HG03520 (cell line): ENCODE results near the gene EFNB1.
"Not testable (repeated sequence)": the region's sequence is repeated elsewhere in the genome, so short reads cannot be mapped to it uniquely, and the experiment has no call there.

Source experiments
- ATAC-seq: cut with Tn5 transposase; IDR thresholded peaks from one replicate; pipeline ENCODE4 v1.9.1; 2021; ENCODE audit warnings: mild to moderate bottlenecking, moderate library complexity; ENCODE audit not compliant: unreplicated experiment

EFNB1 gene

DNA sequence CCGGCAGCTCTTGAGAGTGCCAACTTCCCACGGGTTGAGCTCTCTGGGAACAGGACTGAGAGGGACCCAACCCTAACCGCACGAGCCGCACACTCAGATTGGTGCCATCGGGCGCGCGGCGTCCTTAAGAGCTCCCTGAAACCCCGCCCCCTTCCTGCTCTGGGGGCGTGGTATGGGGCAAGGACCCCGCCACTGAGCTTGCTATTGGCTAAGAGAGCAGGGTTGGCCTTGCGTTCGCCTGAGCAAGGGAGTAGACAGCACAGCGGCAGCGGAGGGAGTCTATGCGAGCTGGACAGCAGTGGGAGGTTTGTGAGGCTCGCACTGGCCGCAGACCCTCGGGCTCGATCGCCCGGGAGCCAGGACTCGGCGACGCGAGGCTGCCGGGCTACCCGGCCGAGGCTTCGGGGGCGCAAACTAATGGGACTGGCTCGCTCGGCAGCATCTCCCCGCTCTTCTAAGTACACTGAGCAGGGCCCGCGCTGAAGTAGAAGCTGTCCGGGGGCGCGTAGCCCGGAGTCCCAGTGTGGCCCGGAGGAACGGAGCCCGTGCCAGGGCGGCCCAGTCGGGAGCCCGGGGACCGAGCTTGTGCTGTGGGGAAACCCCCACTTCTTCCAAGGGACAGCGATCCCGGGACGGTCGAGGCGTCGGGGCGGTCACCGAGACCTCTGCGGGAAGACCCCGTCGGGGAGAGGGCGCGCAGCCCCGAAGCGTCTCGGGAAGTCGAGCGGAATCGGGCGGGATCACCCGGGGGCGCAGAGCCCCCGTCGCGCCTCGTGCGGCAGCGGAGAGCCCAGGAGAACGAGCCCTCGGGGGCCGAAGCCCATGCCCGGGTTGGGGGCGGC, at the start of gene EFNB1:
Gene EFNB1, plus strand, starts transcription at position 282 of the 842 bp plus-strand sequence. CDS start 756 bp downstream, outside the sequence.
- peak; percentile 92 for ATAC-seq

- not testable (repeated sequence) for ATAC-seq
Observed at GRCh38 chrX:68781295-68781694, 47.5 kb upstream of the EFNB1 start.

DNA sequence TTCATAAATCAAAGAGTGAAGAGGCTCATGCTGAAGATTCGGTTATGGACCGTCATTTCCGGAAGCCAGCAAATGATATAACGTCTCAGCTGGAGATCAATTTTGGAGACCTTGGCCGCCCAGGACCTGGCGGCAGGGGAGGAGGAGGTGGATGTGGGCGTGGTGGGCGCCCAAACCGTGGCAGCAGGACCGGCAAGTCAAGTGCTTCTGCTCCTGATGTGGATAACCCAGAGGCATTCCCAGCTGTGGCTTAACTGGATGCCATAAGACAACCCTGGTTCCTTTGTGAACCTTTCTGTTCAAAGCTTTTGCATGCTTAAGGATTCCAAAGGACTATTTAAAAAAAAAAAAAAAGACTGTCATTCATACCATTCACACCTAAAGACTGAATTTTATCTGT, 44.0 kb upstream of the EFNB1 start:
- no peak for ATAC-seq

GRCh38 chrX:68786581-68786980, 42.2 kb upstream of the EFNB1 start:
- ATAC-seq: not testable (repeated sequence)

DNA sequence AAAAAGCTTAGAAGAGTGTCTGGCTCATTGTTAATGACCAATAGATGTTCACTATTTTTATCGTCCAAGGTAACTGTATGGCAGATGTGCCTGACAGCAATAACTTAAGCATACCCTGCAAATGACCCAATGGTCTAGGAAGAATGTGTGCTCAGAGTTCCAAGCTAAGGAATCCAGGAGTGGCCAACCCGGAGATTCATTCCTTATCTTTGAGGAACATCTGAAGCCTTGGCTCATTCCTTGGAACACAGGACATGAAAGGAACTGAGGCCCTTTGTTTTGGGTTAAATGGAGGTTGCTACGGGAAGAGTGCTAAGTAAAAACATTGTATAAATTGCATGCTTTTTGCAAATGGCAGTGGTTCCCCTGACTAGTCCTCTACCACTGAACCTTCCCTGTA, 38.9 kb upstream of the EFNB1 start:
- no peak for ATAC-seq

DNA sequence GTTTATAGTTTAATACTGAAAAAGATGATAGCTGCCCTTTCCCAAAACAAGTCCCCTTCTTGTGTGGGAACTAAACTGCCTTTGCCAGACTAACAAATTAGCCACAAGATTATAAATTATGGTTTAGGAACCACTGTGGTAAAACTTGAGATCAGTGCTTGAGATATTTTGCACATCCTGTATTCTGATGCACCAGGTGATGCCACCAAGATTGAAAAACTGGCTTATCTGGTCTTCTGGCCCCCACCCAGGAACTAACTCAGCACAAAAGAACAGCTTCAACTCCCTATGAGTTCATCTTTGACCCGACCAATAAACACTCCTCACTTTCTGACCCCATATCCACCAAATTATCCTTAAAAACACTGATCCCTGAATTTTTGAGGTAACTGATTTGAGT, 36.7 kb upstream of the EFNB1 start:
- ATAC-seq: no peak

DNA sequence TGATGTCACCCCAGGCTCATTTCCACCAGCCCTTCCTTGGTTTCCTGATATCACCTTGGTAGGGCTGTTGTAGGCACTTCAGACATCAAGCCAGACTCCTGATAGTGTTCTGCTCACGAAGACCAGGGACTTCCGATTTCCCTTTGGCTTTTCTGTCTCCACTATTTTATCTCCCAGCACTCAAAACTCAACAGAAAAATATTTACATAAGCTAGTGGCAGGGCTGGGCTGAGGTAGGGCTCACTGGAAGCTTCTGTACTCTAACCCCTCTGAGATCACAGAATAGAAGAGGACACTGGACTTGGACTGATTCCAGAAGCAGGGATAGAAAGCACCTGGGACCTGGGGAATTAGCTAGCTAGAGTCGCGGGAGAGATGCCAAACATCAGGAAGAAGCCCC, 34.4 kb upstream of the EFNB1 start:
- ATAC-seq: no peak

DNA sequence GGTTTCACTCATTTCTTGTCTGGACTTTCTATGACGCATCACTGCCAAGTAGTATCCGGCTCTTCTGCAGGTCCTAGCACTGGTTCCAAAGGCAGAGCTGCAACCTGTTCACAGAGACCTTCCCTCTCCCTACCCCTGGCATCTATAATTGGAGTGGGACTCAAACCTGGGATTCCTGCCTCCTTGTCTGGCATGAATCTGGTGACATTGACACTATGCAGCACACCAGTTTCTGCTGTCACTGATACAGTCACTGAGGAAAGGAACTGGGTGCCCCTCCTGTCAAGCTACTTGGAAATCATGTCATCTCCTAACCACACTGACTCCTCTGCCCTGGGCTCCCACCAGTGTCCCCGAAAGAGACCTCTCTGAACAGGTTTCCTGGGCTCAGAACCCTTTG, 33.1 kb upstream of the EFNB1 start:
- no peak for ATAC-seq

DNA sequence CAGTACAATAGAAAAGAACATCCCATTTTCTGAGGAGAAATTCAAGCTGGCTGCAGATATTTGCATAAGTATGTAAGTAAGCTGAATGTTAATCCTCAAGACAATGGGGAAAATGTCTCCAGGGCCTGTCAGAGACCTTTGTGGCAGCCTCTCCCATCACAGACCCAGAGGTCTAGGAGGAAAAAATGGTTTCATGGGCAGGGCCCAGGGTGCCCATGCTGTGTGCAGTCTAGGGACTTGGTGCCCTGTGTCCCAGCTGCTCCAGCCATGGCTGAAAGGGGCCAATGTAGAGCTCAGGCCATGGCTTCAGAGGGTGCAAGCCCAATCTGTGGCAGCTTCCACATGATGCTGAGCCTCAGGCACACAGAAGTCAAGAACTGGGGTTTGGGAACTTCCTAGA, 30.4 kb upstream of the EFNB1 start:
- ATAC-seq: not testable (repeated sequence)

DNA sequence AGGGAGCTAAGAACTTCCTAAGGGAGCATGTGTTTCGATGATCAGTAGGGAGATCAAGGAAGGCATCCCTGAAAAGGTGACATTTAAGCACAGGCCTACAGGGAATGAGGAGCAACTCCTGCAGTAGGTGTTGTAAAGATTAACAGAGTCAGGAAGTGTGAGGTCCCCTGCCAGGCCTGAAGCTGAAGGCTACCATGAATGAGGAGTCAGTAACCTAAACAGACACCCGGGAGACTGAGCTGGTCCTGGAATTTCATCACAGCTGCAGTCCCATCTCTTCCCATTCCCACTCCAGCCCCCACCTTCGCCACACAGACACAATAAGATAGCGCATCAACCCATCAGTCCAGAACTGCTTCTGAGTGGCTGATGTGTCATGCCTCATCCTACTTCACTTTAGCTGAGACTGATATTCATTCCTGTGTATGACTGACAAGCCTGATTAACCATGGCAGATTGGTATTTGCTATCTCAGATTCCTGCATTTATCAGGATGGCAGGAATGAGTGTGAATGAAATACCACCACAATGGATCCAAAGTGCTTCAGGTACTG, 27.0 kb upstream of the EFNB1 start:
- ATAC-seq: no peak

DNA sequence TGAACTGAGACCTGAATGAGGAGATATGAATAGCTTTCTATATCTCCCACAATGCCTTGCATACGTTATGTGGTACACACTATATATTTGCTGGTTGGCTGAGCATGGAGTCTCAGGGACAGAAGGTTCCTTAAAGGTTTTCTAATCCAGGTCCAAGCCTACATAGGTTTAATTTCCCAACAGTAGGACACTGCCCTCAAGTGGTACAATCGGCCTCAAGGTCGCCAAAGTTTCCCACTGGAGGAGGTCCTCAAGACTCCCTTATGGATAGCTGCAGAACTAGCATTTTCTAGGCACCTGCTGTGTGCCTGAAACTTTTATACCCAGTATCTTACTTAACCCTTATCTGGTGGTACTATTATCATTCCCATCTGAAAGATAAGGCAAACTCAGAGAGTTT, 21.0 kb upstream of the EFNB1 start:
- no peak for ATAC-seq

- ATAC-seq: no peak
Observed at GRCh38 chrX:68808686-68809357, 20.0 kb upstream of the EFNB1 start.

DNA sequence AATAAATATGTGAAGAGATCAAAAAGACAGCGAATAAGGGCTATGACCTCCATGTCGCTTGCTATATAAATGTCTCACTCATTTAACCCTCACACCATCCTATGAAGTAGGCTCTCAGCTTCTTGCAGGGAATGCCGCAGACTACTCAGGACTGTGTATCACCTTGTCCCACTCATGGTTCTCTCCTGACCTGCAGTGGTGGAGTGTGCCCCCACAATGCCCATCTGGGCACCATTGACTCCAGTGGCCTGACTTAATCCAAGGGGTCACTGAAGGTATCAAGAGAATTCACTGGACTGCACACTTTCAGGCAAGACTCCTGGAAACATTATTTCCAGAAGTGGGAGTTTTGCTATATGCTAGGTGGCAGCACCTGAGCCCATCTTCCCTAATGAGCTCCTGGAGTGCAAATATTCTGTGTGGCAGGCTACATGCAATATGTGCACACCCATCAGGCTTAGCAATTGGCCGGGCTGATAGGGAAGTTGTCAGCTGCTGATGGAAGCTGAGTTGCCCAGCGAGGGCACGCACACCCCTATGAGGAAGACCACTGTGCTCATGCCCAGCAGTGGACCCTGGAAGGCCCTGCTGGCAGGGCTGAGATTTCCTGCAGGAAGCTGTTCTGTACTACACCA, 8.2 kb upstream of the EFNB1 start:
- no peak for ATAC-seq

DNA sequence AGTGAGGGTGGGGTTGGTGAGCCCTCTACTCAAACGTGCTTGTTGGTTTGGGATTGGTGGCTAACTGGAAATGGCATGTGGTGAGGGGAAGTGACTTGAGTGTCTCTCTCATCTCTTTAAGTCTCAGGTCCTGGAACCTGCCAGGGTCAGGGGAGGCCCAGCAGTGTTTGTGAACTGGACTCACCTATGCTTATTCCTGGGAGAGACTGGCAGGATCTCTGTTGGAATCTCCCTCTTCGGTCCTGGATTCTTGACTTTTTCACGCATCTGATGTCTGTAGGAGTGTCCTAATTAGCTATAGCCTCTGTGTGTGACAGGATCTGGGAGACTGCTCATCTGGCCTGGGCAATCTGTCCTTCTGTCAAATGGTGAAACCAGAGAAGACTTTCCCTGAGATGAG, 7.2 kb upstream of the EFNB1 start:
- ATAC-seq: no peak

- peak; percentile 57 for ATAC-seq
Observed at GRCh38 chrX:68822641-68823410, 6.0 kb upstream of the EFNB1 start.

- no peak for ATAC-seq
Observed at GRCh38 chrX:68823413-68824151, 5.2 kb upstream of the EFNB1 start.

GRCh38 chrX:68824152-68824433, 4.7 kb upstream of the EFNB1 start:
- ATAC-seq: no peak

GRCh38 chrX:68824565-68825125, 4.2 kb upstream of the EFNB1 start:
- ATAC-seq: no peak

GRCh38 chrX:68826113-68826980, 2.5 kb upstream of the EFNB1 start:
- ATAC-seq: no peak
